NT2/D1 (cell line): ENCODE results near the gene MATN1.

Experiments
- SUZ12 ChIP-seq: IDR thresholded peaks from 2 replicates; pipeline ENCODE4 v1.6.1; 2011; ENCODE audit not compliant: insufficient read length, insufficient read depth; ENCODE audit errors: extremely low read depth
- YY1 ChIP-seq: IDR thresholded peaks from 2 replicates; pipeline ENCODE4 v1.6.1; 2011; ENCODE audit not compliant: insufficient read length, insufficient read depth
- ZNF274 ChIP-seq: IDR thresholded peaks from 2 replicates; pipeline ENCODE4 v1.6.1; 2011; ENCODE audit warnings: mild to moderate bottlenecking, low read depth, low read length

DNA sequence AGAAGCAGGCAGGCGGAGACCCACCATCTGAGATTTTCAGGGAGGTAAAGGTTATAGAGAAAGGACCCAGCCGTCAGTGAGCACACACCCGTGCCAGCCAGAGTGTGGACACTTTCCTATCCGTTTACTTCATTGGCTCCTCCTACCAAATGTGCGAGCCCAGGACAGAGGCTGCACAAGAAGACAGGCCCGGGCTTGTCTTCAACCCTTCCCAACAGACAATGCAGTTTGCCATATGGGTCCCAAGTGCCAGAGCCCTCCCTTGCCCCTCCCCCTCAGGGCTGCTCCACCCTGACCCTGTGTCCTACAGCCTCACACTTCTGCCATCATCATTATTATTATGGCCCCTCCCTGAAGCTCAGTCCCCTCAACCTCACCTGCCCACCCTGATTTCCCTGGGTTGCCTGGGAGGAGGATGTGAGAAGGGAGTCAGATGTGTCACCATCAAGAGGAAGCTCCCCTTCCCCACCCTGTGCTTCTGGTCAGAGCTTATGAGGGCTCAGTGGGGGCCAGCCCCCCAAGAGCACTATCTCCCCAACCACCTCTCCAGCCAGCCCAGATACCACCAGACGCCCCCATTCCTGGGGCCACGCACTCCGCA lies 24.8 kb upstream of the MATN1 start:
- TF ChIP-seq SUZ12: no peak
- TF ChIP-seq YY1: no peak
- TF ChIP-seq ZNF274: no peak
